Type B pancreatic cell (in vitro differentiated cells): ENCODE results near the gene NDUFB6. TPM values are rescaled to one million over a fixed set of nuclear protein-coding genes. Genes with fewer than 3 reads are reported as not detected.
A peak's percentile ranks its signal among the peaks of the same experiment; 100 is the strongest.

Experiments
- DNase-seq: peaks from one replicate; pipeline ENCODE4 v3.0.0; 2021; ENCODE audit warnings: mixed read lengths; ENCODE audit not compliant: unreplicated experiment; ENCODE audit errors: extremely low spot score
- H3K27ac Mint-ChIP-seq: 2 replicates; pipeline ENCODE4 v1.8.0; 2021; ENCODE audit warnings: mild to moderate bottlenecking, mixed read lengths
- H3K27me3 Mint-ChIP-seq: 2 replicates; pipeline ENCODE4 v1.8.0; 2021; ENCODE audit warnings: mixed read lengths
- H3K36me3 Mint-ChIP-seq: 2 replicates; pipeline ENCODE4 v1.8.0; 2021; ENCODE audit warnings: mixed read lengths
- H3K4me1 Mint-ChIP-seq: one replicate; pipeline ENCODE4 v1.8.0; 2021; ENCODE audit warnings: mixed read lengths; ENCODE audit not compliant: unreplicated experiment
- H3K4me3 Mint-ChIP-seq: 2 replicates; pipeline ENCODE4 v1.8.0; 2021; ENCODE audit warnings: mild to moderate bottlenecking, mixed read lengths
- H3K9me3 Mint-ChIP-seq: 2 replicates; pipeline ENCODE4 v1.8.0; 2021; ENCODE audit warnings: mixed read lengths
- total RNA-seq: library from RNA; stranded (reverse); gene quantifications from 2 replicates; pipeline ENCODE4 v1.2.1, GENCODE V29; 2021; ENCODE audit warnings: low replicate concordance
- TF ChIP-seq, protein P1 (sequence below): fragments of 200-600 bp; sonication (generic); conservative IDR thresholded peaks from 2 replicates; pipeline ENCODE4 v1.5.0; 2021; ENCODE audit warnings: antibody characterized with exemption, mild to moderate bottlenecking

NDUFB6 gene
- total RNA-seq, 1 donor from 2014 or later = 45.6 TPM

DNA sequence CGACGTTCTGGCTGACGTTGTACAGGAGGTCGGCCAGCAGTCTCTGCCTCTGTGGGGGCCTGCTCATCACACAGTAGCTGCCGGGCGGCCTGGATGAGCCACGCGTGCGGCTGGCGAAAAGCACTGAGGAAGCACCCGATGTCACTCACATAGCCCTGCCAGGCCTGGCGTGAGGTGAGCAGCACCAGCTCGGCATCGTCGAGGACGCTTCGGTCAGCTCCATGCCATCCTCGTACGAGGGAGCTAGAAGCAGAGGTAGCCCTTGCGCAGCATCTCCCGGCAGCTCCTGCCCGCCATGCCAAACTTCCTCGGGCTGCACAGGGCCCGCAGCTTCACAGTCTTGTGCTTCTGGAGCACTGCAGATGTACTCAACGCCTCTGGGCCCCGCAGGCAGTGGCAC is 6.2 kb downstream of the NDUFB6 start:
- no peak for DNase-seq
- TF ChIP-seq, protein P1, sequence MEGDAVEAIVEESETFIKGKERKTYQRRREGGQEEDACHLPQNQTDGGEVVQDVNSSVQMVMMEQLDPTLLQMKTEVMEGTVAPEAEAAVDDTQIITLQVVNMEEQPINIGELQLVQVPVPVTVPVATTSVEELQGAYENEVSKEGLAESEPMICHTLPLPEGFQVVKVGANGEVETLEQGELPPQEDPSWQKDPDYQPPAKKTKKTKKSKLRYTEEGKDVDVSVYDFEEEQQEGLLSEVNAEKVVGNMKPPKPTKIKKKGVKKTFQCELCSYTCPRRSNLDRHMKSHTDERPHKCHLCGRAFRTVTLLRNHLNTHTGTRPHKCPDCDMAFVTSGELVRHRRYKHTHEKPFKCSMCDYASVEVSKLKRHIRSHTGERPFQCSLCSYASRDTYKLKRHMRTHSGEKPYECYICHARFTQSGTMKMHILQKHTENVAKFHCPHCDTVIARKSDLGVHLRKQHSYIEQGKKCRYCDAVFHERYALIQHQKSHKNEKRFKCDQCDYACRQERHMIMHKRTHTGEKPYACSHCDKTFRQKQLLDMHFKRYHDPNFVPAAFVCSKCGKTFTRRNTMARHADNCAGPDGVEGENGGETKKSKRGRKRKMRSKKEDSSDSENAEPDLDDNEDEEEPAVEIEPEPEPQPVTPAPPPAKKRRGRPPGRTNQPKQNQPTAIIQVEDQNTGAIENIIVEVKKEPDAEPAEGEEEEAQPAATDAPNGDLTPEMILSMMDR = no peak

DNA sequence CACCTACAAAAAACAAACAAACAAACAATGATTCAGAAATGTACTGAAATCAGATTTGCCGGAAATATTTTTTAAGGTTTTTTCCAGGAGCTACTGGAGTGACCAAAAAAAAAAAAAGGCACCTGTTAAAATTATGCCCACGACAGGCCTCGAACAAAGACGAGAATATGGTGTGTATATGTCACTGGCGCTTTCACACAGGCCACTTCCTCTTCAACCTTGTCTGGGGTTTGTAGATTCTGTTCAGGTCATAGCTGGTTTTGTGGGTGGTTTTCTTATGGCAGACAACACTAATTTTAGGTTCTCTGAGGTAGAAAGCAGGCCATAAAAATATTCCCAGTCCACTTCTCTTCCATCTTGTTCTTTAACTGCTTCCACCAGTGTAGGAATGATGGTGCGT is 7.0 kb downstream of the NDUFB6 start:
- Mint-ChIP-seq H3K9me3 (no peaks in the 10 kb centered on the region), H3K27ac (no peak overlapping the region), H3K27me3 (no peaks in the 10 kb centered on the region), H3K36me3 (peaks cover 22% of the 10 kb centered on the region), H3K4me1 (no peaks in the 10 kb centered on the region), H3K4me3 (no peak overlapping the region)
- TF ChIP-seq, protein P1 = no peak
- no peak for DNase-seq

More for the DNA sequence above, 6.2 kb downstream of the NDUFB6 start:
- H3K27me3 Mint-ChIP-seq = no peaks in the 10 kb centered on the region
- no peaks in the 10 kb centered on the region for H3K4me1 Mint-ChIP-seq
- peaks cover 19% of the 10 kb centered on the region for H3K36me3 Mint-ChIP-seq
- no peak overlapping the region for H3K27ac Mint-ChIP-seq
- H3K9me3 Mint-ChIP-seq = no peaks in the 10 kb centered on the region
- H3K4me3 Mint-ChIP-seq = no peak overlapping the region

DNA sequence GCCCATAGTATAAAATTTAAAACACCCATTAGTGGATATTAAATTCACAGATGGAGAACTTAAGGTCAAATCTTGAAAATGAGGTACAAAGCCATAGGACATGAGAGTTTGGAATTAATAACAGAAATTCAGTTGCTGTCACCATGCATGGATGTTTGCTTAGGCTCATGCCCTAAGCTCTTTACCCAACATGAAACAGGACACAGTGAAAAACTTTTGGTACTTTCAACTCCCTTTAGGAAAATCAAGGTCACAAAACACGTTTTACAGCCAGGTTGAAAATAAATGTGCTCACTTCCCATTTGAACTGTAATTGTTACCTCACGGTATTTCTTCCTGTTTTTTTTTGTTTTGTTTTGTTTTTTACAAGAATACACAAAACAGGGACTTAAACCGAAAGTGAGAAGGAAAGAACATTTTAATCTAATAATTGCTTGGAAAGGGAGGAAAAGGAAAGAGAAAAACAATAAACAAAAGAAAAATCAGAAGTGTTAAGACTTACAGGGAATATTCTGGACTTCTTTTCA is 14.5 kb downstream of the NDUFB6 start:
- no peak overlapping the region for H3K27ac Mint-ChIP-seq
- H3K9me3 Mint-ChIP-seq = no peaks in the 10 kb centered on the region
- H3K4me1 Mint-ChIP-seq = no peaks in the 10 kb centered on the region
- DNase-seq = no peak
- no peaks in the 10 kb centered on the region for H3K27me3 Mint-ChIP-seq
- TF ChIP-seq, protein P1 = no peak
- H3K4me3 Mint-ChIP-seq = no peak overlapping the region
- peaks cover 11% of the 10 kb centered on the region for H3K36me3 Mint-ChIP-seq

DNA sequence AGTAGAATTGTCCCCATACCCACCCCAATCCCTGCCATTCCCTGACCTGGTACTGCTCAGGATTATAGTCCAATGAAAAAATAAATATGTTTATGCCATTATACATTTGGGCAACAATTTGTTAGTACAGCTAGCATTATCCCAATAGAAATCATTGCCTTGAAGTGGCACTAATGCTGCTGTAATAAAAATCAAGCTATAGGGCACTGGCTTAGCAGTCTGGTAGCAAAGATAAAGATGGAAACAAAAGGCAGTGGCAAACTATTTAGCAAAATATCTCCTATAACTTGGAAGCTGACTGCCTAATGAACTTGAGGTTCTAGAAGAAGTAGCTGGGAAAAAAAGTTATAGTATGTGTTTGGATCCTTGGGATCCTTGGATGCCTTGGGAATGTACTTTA is 18.4 kb downstream of the NDUFB6 start:
- Mint-ChIP-seq H3K9me3 (no peaks in the 10 kb centered on the region), H3K36me3 (peaks cover 11% of the 10 kb centered on the region), H3K4me1 (peaks cover 6% of the 10 kb centered on the region), H3K27me3 (no peaks in the 10 kb centered on the region), H3K4me3 (no peak overlapping the region), H3K27ac (no peak overlapping the region)
- no peak for DNase-seq
- TF ChIP-seq, protein P1 = no peak

DNA sequence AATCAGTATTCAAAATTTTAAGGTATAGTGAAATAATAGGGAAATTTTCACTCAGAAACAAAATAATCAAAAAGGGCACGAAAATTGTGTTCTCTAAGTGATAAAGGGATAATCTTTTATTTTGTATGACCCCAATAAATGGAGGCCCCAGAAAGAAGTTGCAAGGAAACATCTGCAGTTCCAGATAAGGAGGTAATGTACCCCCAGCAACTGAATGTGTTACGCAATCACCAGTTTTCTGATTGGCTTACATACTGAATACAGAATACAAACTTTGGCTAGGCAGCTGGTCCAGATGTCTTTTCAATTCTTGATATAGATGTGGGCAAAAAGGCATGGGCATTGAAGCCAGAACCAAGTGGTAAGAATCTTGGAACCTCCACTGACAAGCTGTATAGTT is 18.9 kb downstream of the NDUFB6 start:
- Mint-ChIP-seq H3K36me3 (peaks cover 11% of the 10 kb centered on the region), H3K27me3 (no peaks in the 10 kb centered on the region), H3K4me3 (peak overlapping the region; percentile 64), H3K9me3 (no peaks in the 10 kb centered on the region), H3K4me1 (peaks cover 10% of the 10 kb centered on the region), H3K27ac (no peak overlapping the region)
- TF ChIP-seq, protein P1 = no peak
- DNase-seq = no peak
